ENCODE results near the gene CYP46A1.

DNA sequence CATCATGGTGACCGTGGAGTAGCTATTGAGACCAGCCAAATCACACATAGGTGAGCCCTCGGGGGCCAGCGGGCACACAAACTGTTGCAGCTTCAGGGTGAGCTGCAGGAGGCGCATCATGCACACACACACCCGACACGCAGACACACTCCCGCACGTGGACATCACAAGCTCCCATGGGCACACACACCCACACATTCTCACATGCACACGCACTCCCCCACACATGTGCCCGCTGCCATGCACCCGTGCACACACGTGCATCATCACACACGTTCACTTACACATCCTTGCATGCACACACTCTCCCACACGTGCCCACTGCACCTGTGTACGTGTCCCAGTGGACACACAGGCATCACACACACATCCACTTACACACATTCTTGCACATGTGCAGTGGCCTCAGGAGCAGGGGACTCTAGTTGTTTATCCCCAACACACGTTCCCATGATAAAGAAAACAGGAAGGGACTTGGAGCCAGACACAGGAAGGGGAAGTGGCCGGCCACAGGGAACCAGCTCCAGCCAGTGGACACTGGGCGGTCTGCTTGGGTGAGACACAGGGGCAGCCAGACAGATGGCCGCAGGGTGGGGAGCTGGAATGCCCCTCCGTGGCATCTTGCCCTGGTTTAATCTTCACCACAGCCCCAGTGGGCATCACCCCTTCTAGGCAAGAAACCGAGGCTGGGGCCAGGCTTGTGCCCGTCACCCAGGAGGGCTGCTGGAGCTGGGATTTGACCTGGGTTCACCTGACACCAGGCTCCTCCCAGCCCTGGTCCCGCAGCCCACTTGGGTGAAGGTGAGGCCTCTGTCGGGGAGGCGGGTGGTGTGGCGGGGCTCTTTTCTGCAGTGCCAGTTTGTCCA, 49.7 kb downstream of the CYP46A1 start:
- TF ChIP-seq, protein P1, sequence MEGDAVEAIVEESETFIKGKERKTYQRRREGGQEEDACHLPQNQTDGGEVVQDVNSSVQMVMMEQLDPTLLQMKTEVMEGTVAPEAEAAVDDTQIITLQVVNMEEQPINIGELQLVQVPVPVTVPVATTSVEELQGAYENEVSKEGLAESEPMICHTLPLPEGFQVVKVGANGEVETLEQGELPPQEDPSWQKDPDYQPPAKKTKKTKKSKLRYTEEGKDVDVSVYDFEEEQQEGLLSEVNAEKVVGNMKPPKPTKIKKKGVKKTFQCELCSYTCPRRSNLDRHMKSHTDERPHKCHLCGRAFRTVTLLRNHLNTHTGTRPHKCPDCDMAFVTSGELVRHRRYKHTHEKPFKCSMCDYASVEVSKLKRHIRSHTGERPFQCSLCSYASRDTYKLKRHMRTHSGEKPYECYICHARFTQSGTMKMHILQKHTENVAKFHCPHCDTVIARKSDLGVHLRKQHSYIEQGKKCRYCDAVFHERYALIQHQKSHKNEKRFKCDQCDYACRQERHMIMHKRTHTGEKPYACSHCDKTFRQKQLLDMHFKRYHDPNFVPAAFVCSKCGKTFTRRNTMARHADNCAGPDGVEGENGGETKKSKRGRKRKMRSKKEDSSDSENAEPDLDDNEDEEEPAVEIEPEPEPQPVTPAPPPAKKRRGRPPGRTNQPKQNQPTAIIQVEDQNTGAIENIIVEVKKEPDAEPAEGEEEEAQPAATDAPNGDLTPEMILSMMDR (IDR thresholded peaks at IDR 0.05; ENCODE audit: low read depth, low read length, missing input control), result no peak
- no peak for TF ChIP-seq RAD21 (IDR thresholded peaks at IDR 0.05)
- no peak for TF ChIP-seq JUND (IDR thresholded peaks at IDR 0.05)
- peak; percentile 43 for TF ChIP-seq NR2F2 (IDR thresholded peaks at IDR 0.05)
- TF ChIP-seq, protein P2, sequence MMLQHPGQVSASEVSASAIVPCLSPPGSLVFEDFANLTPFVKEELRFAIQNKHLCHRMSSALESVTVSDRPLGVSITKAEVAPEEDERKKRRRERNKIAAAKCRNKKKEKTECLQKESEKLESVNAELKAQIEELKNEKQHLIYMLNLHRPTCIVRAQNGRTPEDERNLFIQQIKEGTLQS (IDR thresholded peaks at IDR 0.05), result no peak
- TF ChIP-seq RXRA (IDR thresholded peaks at IDR 0.05), result peak in 1 of 2 donors; percentile 12
- TF ChIP-seq GABPA (IDR thresholded peaks at IDR 0.05 in 1 of 2, conservative IDR thresholded peaks at IDR 0.05 in 1 of 2), result peak in 1 of 2 donors; percentile 27
- no peak for TF ChIP-seq YY1 (IDR thresholded peaks at IDR 0.05)

Measured in liver (tissue), 3 donors.